HG03571 (cell line): Measurements from ENCODE around the gene F2.
"Not testable (repeated sequence)": the region's sequence is repeated elsewhere in the genome, so short reads cannot be mapped to it uniquely, and the experiment has no call there.

Experiments
- ATAC-seq: cut with Tn5 transposase; IDR thresholded peaks from one replicate; pipeline ENCODE4 v1.9.1; 2021; ENCODE audit not compliant: unreplicated experiment

F2 gene

DNA sequence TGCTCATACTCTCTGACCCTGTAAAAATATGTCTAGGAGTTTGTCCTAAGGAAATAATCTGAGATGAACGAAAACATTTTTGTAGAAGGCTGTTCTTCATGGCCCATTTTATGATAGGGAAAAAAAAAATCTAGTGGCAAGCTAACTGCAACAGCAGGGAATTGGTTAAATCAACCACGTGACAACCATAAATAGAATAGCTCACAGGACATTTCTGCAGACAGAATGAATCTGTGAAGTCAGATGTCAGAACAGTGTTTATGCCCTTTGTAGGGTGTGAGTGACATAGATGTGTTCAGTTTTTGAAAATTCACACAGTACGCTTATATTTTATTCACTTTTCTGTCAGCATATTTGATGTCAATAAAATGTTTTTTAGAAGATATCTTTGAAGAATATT, 34.6 kb upstream of the F2 start:
- ATAC-seq: no peak

DNA sequence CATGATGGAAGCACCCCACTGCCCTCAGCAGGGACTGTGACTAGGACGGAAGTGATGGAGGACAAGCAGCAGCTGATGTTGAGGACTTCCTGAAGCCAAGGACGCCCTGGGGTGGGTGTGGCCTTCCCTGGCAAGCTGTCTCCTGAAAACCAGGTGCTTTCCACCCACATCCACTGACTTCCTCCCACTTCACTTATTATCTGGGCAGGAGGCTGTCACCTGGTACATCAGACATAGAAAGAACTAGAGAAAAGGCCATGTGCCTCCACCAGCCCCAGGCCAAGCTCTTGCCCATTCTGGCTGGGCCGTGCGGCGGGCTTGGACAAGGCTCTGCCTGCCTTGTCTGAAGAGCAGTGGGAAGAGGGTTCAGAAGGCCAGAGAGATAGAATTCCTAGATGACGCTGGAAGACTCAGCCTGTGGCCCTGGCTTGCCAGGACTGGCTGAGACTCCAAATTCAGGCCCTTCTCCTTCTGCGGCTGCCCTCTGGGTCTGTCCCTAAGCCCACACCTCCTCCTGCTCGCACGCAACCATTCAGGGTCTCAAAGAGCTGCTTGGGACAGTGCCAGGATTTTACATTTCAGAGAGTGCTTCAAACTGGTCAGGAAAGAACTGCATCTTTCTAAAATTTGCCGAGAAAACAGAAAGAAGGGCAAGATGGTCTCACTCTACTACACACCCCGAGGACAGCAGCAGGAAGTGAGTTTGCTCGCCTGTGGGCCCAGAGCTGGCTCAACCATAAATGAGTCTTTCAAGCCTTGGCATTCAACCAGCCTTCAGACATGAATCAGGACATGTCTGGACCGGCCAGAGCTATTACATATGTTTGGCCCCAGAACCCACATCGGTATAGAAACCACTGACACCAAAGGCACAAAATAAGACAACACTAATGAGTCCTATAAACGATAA, 31.9 kb upstream of the F2 start:
- ATAC-seq: no peak

DNA sequence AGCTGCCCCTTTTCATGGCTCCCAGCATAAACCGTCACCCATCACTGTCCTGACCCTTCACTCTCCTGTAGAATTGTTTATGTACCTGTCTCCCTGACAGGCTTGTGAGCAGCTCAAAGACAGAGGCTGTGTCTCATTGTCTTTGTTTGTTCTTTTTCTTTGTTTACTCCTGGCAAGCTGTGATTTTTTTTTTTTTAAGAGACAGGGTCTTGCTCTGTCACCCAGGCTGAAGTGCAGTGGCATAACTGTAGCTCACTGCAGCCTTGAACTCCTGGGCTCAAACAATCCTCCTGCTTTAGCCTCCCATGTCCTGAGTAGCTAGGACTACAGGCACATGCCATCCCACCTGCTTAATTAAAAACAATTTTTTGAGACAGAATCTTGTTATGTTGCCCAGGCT, 28.3 kb upstream of the F2 start:
- ATAC-seq: no peak

DNA sequence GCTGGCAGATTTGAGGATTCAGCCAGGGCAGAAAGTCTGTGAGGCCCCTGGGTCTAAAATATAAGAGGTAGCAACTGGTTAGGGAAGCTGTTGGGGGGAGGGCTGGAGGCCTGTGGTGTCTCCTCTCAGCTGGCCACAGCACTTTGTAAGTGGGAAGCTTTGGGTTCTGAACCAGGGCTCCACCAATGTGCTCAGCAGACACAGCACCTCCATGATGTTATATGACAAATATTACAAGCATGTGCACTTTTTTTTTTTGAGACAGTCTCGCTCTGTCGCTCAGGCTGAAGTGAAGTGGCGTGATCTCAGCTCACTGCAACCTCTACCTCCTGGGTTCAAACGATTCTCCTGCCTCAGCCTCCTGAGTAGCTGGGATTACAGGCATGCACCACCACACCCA, 26.6 kb upstream of the F2 start:
- no peak for ATAC-seq

DNA sequence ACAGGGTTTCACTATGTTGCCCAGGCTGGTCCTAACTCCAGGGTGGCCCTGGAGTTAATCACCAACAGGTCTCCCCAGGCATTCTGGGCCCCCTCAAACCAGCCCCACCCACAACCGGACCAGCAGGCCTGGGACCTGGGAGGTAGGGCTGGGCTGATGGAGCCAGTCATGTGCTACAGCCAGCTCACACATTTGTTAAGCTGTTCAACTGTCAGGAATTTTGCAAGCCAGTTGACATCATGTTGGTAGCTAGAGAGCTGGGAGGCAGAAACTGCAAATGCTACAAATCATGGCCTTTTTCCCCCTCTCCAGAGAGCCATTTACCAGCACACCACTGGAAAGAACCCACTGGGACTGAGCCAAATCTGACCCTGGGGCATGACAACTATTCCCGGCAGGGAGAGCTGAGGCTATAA, 25.4 kb upstream of the F2 start:
- no peak for ATAC-seq

DNA sequence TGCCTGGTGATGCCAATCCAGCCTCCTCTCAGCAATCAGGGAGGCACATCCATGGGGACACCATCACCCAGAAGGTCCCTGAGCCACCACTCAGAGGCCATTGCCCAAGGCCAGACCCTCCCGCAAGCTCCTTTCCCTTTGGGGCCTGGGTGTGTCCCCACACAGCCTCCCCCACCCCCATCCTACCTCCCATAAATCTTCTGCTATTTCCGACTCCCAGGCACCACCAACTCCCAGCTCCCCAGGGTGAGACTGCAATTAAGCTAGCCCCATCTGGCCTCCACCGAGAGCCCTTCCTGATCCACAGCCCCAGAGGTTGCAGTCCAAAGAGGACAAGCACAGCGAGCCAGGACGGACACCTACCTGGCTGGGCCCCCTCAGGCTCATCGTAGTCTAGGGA, 24.9 kb upstream of the F2 start:
- no peak for ATAC-seq

DNA sequence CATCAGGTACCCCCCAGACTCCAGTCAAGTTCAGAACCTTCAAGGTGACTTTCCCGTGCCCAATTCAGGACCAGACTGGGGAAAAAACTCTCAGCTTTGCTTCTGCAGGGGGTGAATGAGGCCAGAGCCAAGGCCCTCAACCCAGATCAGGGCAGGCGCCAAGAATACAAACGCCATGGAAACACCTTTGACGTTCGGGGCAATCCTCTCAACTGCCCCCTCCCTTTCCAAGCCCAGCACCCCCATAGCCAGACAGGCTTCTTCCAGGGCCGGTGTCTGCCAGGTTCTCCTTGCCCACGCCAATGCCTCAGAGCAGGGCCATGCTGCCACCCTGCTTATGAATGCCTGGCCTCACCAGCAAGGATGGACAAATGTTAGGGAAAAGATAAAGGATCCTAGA, 24.4 kb upstream of the F2 start:
- no peak for ATAC-seq

DNA sequence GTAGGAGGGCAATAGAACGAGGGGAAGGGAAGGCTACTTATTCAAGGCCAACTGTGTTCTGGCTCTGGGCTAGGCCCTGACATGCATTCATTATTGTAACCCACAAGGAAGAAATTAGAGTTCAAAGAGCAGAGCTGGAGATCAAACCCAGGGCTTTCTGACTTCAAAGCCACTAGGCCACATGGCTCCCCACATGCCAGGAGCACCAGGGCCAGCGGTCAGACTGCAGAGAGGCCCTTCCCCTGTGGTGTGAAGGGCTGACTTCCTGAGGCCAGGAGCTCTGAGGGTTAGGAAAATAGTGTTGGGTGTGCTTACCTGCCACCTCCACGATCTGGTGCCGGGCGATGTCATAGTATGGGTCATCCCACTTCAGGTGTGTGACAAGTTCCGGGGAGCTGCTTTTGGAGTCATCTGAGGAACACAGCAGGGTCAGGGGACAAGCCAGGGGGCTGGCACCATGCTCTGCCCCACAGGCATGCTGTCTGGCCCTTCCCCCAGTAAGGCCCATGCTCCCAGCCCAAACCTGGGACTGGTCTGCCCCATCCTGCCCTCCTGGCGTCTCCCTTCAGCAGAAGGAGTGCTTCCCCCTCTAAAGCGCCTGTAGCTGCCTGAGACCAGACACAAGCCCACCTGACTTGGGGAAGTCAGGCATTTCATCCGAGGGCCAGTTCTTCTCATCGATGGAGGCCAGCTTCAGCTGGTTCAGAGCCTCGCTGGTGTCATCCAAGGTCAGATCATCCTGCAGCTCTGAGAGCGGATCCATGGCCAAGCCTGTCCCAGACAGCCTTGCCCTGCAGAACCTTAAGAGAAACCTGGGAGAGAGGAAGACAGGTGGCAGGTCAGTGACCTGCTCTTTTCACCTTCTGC, 23.4 kb upstream of the F2 start:
- no peak for ATAC-seq

DNA sequence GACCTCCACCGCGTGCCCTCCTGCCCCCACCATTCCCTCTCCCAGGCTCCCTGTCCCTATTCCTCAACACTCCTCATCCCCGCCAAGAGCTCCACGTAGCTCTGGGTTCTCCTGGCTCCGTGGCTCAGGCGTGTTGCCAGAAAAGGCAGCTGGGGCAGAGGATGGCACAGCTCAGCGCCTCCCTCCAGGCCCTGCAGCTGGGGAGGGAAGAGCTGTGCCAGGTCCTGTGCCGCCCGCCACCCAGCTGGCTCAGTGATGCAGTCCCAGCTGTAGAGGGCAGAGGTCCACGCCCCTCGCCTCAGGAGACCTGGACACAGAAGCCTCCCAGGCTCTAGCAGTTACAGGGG, 22.8 kb upstream of the F2 start:
- ATAC-seq: no peak

DNA sequence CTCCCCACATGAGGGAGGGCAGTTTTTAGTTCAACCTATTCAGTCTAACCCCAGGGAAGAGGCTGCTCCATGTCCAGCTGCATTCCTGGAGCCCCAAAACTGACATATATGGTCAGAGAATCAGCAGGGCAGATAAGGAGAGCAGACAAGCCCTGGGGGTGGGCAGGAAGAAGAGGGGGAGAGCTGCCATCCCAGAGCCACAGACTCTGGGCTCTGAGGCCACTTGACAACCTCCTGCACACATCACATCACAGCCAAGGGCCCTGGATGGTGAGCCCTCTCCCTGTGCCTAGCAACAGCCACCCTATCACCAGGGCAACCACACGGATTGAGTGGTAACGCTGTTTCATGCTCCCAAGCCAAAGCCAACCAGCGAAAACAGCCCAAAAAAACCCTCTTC, 21.7 kb upstream of the F2 start:
- no peak for ATAC-seq

DNA sequence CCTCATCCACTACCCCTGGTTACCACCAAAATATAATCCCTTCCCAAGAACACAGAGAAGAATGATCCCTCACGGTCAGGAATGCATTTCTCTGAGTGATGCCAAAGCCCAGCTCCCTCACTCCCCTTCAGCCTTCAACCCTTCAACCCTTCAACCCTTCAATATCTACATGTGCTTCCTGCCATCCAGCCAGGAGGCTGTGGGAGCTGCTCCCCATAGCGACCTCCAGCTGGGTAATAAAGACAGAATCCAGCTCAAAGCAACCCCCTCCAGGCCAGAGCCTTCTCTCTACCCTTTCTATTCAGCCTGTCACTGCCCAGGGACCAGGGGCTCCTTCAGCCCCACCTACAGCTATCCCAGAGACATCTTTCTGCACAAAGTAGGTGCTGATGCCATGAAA, 21.3 kb upstream of the F2 start:
- ATAC-seq: no peak

DNA sequence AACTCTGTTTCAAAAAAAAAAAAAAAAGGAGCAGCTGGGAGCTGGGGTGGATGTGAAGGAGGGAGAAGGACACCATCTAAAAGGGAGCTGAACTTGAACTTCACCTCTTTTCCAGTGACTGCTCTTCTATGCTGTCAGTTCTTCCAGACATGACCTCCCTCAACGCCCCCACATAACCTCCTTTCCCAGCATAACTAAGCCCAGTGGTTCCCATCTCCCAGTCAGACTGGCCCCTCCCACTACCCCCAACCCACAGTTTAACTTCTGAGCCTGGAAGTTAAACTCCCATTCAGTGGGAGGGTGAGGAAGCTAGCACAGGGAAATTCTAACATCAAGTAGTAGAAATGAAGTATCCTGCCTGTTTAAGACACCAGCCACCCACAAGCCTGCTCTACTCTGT, 20.4 kb upstream of the F2 start:
- ATAC-seq: no peak

DNA sequence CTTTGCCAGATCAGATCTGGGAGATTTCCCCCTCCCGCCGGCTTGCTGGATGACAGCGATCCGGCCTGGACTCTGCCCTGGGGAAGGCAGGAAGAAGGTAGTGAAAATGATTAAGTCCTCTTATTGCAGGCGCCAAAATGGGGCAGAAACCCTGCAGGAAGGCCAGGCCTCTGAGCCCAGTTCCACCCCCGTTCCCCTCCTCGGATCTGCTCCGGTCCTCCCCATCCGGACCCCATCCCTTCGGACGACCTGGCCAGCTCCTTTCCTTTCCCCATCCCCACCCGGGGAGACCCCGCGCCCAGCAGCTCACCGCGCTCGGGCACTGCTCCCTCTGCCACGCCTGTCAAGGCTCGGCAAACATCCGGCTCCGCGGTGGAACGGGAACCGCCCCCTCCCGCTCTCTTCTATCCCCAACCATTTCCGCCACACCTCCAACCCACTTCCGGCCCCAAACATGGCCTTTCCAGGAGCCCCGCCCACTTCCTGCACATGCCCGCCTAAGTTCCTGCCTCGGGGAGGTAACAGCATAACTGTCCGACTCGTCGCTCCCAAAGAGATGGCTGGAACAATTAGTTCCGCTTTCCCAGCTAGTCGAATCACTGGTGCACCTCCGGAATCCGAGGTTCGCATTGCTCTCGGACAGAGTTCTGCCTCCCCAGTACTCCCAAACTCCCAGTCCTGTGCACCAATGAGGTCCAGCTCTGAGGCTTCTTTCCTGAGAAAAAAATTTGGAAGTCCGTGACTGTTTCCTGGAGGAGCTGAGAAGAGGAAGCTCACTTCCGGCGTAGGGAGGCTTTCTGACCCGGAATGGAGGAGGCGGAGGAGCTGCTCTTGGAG, 18.6 kb upstream of the F2 start, which contains the start of the genes ARHGAP1 and ZNF408:
TSS of gene ARHGAP1 (minus strand) at position 379 of the 837 bp plus-strand sequence. CDS start 4,512 bp downstream, outside the sequence.
TSS of gene ZNF408 (plus strand) at position 791 of the 837 bp plus-strand sequence. CDS start at position 808, 17 bp downstream.
- peak; percentile 89 for ATAC-seq

DNA sequence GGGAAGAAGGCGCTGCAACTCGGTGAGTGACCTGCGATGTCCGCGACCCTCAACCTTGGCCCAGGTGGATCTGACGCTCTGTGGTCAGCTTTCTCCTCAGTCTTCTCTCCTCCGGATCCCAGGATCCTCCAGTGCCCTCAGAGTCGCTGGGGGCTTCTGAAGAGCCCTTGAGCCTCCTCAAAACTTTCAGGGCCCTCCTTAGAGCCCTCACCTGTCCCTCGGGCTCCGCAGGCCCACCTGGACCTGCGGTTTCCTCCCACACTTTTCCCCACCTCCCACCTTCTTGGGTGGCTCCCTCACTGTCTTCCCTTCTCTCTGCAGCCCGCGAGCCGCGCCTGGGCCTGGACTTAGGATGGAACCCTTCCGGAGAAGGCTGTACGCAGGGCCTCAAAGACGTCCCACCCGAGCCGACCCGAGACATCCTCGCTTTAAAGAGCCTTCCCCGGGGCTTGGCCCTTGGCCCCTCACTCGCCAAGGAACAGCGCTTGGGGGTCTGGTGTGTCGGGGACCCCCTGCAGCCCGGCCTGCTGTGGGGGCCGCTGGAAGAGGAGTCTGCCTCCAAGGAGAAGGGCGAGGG, 17.8 kb upstream of the F2 start:
- ATAC-seq: no peak

DNA sequence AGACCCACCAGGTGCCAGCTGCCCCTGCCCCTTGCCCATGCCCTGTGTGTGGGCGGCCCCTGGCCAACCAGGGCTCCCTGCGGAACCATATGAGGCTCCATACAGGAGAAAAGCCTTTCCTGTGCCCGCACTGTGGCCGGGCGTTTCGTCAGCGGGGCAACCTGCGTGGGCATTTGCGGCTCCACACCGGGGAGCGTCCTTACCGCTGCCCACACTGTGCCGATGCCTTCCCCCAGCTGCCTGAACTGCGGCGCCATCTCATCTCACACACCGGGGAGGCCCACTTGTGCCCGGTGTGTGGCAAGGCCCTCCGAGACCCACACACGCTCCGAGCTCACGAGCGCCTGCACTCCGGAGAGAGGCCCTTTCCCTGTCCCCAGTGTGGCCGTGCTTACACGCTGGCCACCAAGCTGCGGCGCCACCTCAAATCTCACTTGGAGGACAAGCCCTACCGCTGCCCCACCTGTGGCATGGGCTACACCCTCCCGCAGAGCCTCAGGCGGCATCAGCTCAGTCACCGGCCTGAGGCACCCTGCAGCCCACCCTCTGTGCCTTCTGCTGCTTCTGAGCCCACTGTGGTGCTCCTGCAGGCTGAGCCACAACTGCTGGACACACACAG, 13.8 kb upstream of the F2 start:
- ATAC-seq: no peak

DNA sequence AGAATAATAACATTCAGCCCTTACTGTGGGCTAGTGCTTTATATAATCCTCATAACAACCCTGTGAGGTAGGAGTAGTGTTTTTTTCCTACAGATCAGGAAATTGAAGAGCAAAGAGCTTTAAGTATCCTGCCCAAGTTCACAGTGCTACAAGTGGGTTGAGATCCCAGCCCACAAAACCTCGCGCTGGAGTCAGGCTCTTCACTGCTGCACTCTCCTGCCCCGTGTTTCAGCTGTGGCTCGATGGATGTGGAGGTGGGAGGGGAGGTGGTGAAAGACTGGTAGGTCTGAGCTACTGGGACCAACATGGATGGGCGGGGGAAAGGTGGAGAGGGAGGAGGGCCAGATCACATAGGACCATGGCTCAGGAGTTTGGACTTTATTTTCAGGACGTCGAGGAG, 12.1 kb upstream of the F2 start:
- no peak for ATAC-seq

DNA sequence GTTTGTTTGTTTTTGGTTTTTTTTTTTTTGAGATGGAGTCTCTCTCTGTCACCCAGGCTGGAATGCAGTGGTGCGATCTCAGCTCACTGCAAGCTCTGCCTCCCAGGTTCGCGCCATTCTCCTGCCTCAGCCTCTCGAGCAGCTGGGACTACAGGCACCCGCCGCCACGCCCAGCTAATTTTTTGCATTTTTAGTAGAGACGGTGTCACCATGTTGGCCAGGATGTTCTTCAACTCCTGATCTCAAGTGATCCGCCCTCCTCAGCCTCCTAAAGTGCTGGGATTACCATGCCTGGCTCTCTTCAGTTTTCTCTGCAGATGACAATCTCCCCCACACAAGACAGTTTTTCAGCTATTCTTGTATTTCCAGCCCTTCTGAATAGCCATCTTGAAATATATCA, 9.7 kb upstream of the F2 start:
- ATAC-seq: not testable (repeated sequence)

DNA sequence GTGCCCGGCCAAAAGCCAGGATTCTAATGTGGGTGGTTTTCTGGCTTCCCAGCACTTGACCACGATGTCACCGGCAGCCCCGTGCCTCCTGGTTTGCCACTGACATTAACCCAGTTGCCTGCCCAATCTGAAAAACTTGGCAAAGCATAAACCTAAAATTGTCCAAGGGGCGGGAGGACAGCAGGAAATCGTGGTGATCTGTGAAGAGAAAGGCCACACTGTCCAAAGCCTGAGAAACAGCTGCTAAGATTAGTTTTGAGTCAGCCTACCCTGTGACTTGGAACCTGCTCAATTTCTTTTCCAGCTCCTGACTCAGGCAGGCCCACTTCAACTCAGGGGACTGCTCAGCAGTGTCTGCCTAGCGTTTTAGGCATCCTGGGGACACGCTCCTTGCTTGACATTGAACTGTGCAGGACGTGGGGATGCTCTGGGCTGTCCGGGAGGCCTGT, 8.2 kb upstream of the F2 start:
- no peak for ATAC-seq

DNA sequence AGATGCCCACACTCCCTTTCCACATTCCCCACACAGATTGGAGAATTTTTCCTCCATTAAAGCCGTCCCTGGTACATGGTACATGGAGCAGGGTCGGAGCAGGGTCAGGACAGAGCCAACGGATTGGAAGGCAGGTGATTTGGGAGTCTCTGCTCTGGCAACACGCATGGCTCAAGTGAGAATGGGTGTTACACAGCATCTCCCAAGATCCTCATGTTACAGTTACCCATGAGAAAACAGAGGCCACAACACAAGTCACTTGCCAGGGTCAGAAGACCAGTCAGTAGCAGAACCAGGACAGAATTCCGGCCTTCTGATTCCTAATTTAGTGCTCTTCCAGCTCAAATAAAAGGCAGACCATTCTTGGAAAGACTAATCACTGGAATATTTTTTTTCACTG, 7.7 kb upstream of the F2 start:
- ATAC-seq: no peak

DNA sequence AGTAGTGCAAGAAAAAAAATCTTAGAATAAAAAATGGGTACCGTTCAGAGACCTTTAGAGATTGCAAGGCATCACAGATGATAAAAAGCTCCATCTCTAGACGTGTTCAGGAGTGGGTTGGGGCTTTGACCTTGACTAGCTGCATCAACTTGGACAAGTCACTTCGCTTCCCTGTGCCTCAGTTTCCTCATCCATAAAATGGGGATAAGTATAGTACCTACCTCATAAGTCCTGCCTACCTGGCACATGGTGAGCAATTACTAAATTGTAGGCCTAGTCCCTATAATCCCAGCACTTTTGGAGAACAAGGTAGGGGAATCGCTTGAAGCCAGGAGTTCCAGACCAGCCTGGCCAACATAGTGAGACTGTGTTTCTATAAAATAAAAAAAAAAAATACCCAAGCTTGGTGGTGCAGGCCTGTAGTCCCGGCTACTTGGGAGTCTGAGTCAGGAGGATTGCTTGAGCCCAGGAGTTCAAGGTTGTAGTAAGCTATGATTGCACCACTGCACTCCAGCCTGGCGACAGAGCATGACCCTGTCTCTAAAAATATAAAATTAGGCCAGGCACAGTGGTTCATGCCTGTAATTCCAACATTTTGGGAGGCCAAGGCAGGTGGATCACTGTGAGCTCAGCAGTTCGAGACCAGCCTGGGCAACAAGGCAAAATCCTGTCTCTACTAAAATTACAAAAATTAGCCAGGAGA, 6.0 kb upstream of the F2 start:
- ATAC-seq: no peak
